Effector memory CD8-positive, alpha-beta T cell (primary cell): Measurements from ENCODE around the gene ADH6.
"Not testable (repeated sequence)": the region's sequence is repeated elsewhere in the genome, so short reads cannot be mapped to it uniquely, and the experiment has no call there.

Source experiments
- ATAC-seq: fragments of 150-1000 bp; cut with Tn5 transposase; replicated peaks from 2 replicates; pipeline ENCODE4 v1.10.0; 2021; ENCODE audit warnings: mild to moderate bottlenecking, moderate library complexity
- DNase-seq, 3 experiments: peaks; one replicate each; pipeline ENCODE4 v3.0.0; 2021
- H3K27ac Mint-ChIP-seq, 2 donors: one replicate each; pipeline ENCODE4 v1.8.0; 2022; ENCODE audit warnings: mild to moderate bottlenecking in 2 of 2, mixed read lengths in 2 of 2, moderate library complexity in 2 of 2
- H3K27me3 Mint-ChIP-seq, 2 donors: one replicate each; pipeline ENCODE4 v1.8.0; 2022; ENCODE audit warnings: mixed read lengths in 2 of 2
- H3K36me3 Mint-ChIP-seq: one replicate; pipeline ENCODE4 v1.8.0; 2022; ENCODE audit warnings: mild to moderate bottlenecking, moderate library complexity, mixed read lengths; ENCODE audit not compliant: insufficient read depth
- H3K4me1 Mint-ChIP-seq, 2 donors: one replicate each; pipeline ENCODE4 v1.8.0; 2022; ENCODE audit warnings: low read depth in 2 of 2, mixed read lengths in 2 of 2
- H3K4me3 Mint-ChIP-seq, 2 donors: one replicate each; pipeline ENCODE4 v1.8.0; 2022; ENCODE audit warnings: mild to moderate bottlenecking in 2 of 2, mixed read lengths in 2 of 2, moderate library complexity in 2 of 2
- H3K9me3 Mint-ChIP-seq, 2 donors: one replicate each; pipeline ENCODE4 v1.8.0; 2022; ENCODE audit warnings: mixed read lengths in 2 of 2
- total RNA-seq, 9 experiments: gene quantifications; one replicate each; lab custom pipeline; 2026; lab: John Stamatoyannopoulos, UW

ADH6 gene
- total RNA-seq = 0 to 0.07 (median 0) reads per million in 9 experiments

GRCh38 chr4:99219072-99219471 is at the start of gene ADH6:
Gene ADH6 (minus strand): TSS chr4:99219246. CDS start chr4:99219152, 94 bp downstream.
- Mint-ChIP-seq H3K9me3 (peaks cover 2 to 7% of the 10 kb centered on the region in 2 donors), H3K4me1 (no peaks in the 10 kb centered on the region), H3K27ac (no peak within 1 kb of the TSS), H3K4me3 (no peak within 1 kb of the TSS), H3K36me3 (no peaks in the 10 kb centered on the region), H3K27me3 (no peaks in the 10 kb centered on the region)
- DNase-seq = no peak
- no peak for ATAC-seq

- Mint-ChIP-seq H3K9me3 (peaks cover 5 to 17% of the 10 kb centered on the region in 2 donors), H3K4me1 (no peaks in the 10 kb centered on the region), H3K4me3 (no peak overlapping the region), H3K36me3 (no peaks in the 10 kb centered on the region), H3K27ac (no peak overlapping the region), H3K27me3 (peaks cover 5 to 15% of the 10 kb centered on the region in 2 donors)
- no peak for ATAC-seq
- DNase-seq = no peak
Measured at GRCh38 chr4:99264927-99265326, 45.9 kb upstream of the ADH6 start.

GRCh38 chr4:99252746-99253145 is 33.7 kb upstream of the ADH6 start:
- Mint-ChIP-seq H3K27ac (no peak overlapping the region), H3K4me1 (no peaks in the 10 kb centered on the region), H3K9me3 (no peaks in the 10 kb centered on the region), H3K27me3 (no peaks in the 10 kb centered on the region), H3K36me3 (no peaks in the 10 kb centered on the region), H3K4me3 (no peak overlapping the region)
- ATAC-seq (no peak), DNase-seq (no peak)

GRCh38 chr4:99248714-99249113 is 29.7 kb upstream of the ADH6 start:
- Mint-ChIP-seq H3K27me3 (peaks cover 0 to 5% of the 10 kb centered on the region in 2 donors), H3K27ac (no peak overlapping the region), H3K4me3 (no peak overlapping the region), H3K36me3 (no peaks in the 10 kb centered on the region), H3K9me3 (peaks cover 6 to 14% of the 10 kb centered on the region in 2 donors), H3K4me1 (no peaks in the 10 kb centered on the region)
- ATAC-seq = no peak
- DNase-seq = no peak

GRCh38 chr4:99235955-99236354 is 16.9 kb upstream of the ADH6 start:
- no peak overlapping the region for H3K4me3 Mint-ChIP-seq
- ATAC-seq (no peak), DNase-seq (no peak)
- H3K4me1 Mint-ChIP-seq = no peaks in the 10 kb centered on the region
- peaks cover 6 to 15% of the 10 kb centered on the region in 2 donors for H3K9me3 Mint-ChIP-seq
- H3K27me3 Mint-ChIP-seq = peaks cover 11 to 15% of the 10 kb centered on the region in 2 donors
- no peak overlapping the region for H3K27ac Mint-ChIP-seq
- H3K36me3 Mint-ChIP-seq = no peaks in the 10 kb centered on the region

GRCh38 chr4:99234331-99235010 is 15.4 kb upstream of the ADH6 start:
- no peaks in the 10 kb centered on the region for H3K4me1 Mint-ChIP-seq
- no peak for ATAC-seq
- H3K27me3 Mint-ChIP-seq = peaks cover 11 to 15% of the 10 kb centered on the region in 2 donors
- H3K4me3 Mint-ChIP-seq = no peak overlapping the region
- DNase-seq = no peak
- no peaks in the 10 kb centered on the region for H3K36me3 Mint-ChIP-seq
- H3K27ac Mint-ChIP-seq = no peak overlapping the region
- peaks cover 5 to 29% of the 10 kb centered on the region in 2 donors for H3K9me3 Mint-ChIP-seq

GRCh38 chr4:99233397-99233796 is 14.4 kb upstream of the ADH6 start:
- ATAC-seq, H3K36me3 Mint-ChIP-seq, H3K4me3 Mint-ChIP-seq, H3K27ac Mint-ChIP-seq, H3K4me1 Mint-ChIP-seq, DNase-seq: not testable (repeated sequence)
- H3K9me3 Mint-ChIP-seq = peaks cover 5 to 25% of the 10 kb centered on the region in 2 donors
- H3K27me3 Mint-ChIP-seq = peaks cover 9 to 17% of the 10 kb centered on the region in 2 donors

- H3K36me3 Mint-ChIP-seq, ATAC-seq, DNase-seq, H3K4me1 Mint-ChIP-seq, H3K4me3 Mint-ChIP-seq, H3K27me3 Mint-ChIP-seq, H3K27ac Mint-ChIP-seq: not testable (repeated sequence)
- H3K9me3 Mint-ChIP-seq = peaks cover 0 to 22% of the 10 kb centered on the region in 2 donors
Measured at GRCh38 chr4:99228706-99229105, 9.7 kb upstream of the ADH6 start.

GRCh38 chr4:99227646-99228045 is 8.6 kb upstream of the ADH6 start:
- DNase-seq, H3K4me3 Mint-ChIP-seq, H3K4me1 Mint-ChIP-seq, ATAC-seq, H3K36me3 Mint-ChIP-seq, H3K27ac Mint-ChIP-seq, H3K27me3 Mint-ChIP-seq: not testable (repeated sequence)
- peaks cover 0 to 22% of the 10 kb centered on the region in 2 donors for H3K9me3 Mint-ChIP-seq

- H3K27me3 Mint-ChIP-seq = no peaks in the 10 kb centered on the region
- no peak overlapping the region for H3K4me3 Mint-ChIP-seq
- DNase-seq = no peak
- no peaks in the 10 kb centered on the region for H3K4me1 Mint-ChIP-seq
- H3K36me3 Mint-ChIP-seq = no peaks in the 10 kb centered on the region
- no peak overlapping the region for H3K27ac Mint-ChIP-seq
- ATAC-seq = no peak
- H3K9me3 Mint-ChIP-seq = peaks cover 2 to 6% of the 10 kb centered on the region in 2 donors
Measured at GRCh38 chr4:99221980-99222379, 2.9 kb upstream of the ADH6 start.

GRCh38 chr4:99219479-99219878 is 433 bp upstream of the ADH6 start:
- Mint-ChIP-seq H3K36me3 (no peaks in the 10 kb centered on the region), H3K9me3 (peaks cover 2 to 7% of the 10 kb centered on the region in 2 donors), H3K27ac (no peak overlapping the region), H3K4me1 (no peaks in the 10 kb centered on the region), H3K27me3 (no peaks in the 10 kb centered on the region), H3K4me3 (no peak overlapping the region)
- ATAC-seq (no peak), DNase-seq (no peak)

GRCh38 chr4:99215521-99215920 is 3.5 kb downstream of the ADH6 start:
- ATAC-seq = no peak
- Mint-ChIP-seq H3K27me3 (no peaks in the 10 kb centered on the region), H3K4me3 (no peak overlapping the region), H3K4me1 (no peaks in the 10 kb centered on the region), H3K27ac (no peak overlapping the region), H3K36me3 (no peaks in the 10 kb centered on the region), H3K9me3 (peaks cover 2 to 7% of the 10 kb centered on the region in 2 donors)
- DNase-seq = no peak

GRCh38 chr4:99210789-99211188 is 8.3 kb downstream of the ADH6 start:
- Mint-ChIP-seq H3K9me3 (no peaks in the 10 kb centered on the region), H3K27me3 (peaks cover 0 to 8% of the 10 kb centered on the region in 2 donors), H3K4me1 (no peaks in the 10 kb centered on the region), H3K4me3 (no peak overlapping the region), H3K27ac (no peak overlapping the region), H3K36me3 (no peaks in the 10 kb centered on the region)
- no peak for DNase-seq
- ATAC-seq = no peak

- Mint-ChIP-seq H3K27me3 (peaks cover 0 to 14% of the 10 kb centered on the region in 2 donors), H3K4me3 (no peak overlapping the region), H3K4me1 (no peaks in the 10 kb centered on the region), H3K27ac (no peak overlapping the region), H3K9me3 (no peaks in the 10 kb centered on the region), H3K36me3 (no peaks in the 10 kb centered on the region)
- ATAC-seq (no peak), DNase-seq (no peak)
Measured at GRCh38 chr4:99209671-99210070, 9.4 kb downstream of the ADH6 start.
